Measurements from ENCODE around the gene ARFGEF2. TPM values are rescaled to one million over a fixed set of nuclear protein-coding genes. Genes with fewer than 3 reads are reported as not detected.

The ARFGEF2 gene
- total RNA-seq, 1 donor from 2014 or later = 38.9 TPM

DNA sequence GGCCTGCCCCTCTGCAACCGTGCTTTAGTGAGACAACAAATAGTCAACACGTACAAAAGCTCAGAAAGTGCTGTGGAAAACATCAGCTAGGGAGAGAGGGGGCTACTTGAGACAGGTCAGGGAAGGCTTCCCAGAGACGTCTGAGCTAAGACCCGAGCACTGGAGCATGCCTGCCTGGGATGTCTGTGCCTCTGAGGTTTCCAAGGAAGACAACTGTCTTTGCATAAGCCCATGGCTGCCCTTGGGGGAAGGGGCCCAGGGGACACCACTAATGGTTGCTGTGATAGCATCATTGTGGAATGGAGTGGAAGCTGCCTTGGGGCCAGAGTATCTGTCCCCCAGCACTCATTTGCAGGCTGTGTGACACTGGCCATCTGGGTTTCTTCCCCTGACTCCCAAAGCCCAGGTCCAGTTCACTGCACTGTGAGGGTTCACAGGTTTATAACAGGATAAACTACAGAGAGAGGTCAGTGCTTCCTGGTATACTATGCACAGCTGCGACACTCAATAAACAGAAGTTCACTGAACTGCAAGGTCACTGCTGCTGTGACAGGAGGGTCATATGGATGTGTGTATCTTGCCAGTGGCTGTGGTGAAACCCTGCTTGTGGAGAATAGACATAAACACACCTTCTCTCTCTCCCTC lies 1.5 kb upstream of the ARFGEF2 start:
- H3K4me3 ChIP-seq (ENCODE audit: low read depth, low read length) = no peak overlapping the region
- no peaks in the 10 kb centered on the region for H3K36me3 ChIP-seq (ENCODE audit: control insufficient read depth, insufficient read depth, low read length)
- TF ChIP-seq, protein P1, sequence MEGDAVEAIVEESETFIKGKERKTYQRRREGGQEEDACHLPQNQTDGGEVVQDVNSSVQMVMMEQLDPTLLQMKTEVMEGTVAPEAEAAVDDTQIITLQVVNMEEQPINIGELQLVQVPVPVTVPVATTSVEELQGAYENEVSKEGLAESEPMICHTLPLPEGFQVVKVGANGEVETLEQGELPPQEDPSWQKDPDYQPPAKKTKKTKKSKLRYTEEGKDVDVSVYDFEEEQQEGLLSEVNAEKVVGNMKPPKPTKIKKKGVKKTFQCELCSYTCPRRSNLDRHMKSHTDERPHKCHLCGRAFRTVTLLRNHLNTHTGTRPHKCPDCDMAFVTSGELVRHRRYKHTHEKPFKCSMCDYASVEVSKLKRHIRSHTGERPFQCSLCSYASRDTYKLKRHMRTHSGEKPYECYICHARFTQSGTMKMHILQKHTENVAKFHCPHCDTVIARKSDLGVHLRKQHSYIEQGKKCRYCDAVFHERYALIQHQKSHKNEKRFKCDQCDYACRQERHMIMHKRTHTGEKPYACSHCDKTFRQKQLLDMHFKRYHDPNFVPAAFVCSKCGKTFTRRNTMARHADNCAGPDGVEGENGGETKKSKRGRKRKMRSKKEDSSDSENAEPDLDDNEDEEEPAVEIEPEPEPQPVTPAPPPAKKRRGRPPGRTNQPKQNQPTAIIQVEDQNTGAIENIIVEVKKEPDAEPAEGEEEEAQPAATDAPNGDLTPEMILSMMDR (IDR thresholded peaks at IDR 0.05; ENCODE audit: insufficient read depth, low read length, poor library complexity, severe bottlenecking) = no peak

DNA sequence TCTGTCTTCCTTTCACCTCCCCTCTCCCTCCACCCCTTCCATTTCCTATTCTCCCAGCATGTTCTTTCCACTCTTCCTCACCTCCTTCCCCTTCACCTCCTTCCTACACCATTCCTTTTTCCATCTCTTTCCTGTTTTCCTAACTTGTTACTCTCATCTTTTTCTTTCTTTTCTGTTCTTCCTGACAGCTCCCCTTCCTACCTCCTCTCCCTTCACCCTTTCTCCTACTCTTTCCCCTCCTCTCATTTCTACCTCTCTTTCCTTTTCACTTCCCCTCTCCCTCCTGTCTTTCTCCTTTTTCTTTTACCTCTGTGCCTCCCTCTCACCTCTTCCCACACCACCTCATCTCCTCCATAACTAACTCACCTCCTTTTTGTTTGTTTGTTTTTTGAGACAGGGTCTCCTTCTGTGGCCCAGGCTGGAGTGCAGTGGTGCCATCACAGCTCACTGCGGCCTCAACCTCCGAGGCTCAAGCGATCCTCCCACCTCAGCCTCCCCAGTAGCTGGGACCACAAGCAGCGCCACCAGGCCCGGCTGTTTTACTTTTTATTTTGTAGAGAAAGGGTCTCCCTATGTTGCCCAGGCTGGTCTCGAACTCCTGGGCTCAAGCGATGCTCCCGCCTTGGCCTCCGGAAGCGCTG lies 864 bp upstream of the ARFGEF2 start:
- H3K27me3 ChIP-seq (ENCODE audit: control insufficient read depth, insufficient read depth, low read length) = no peaks in the 10 kb centered on the region
- no peaks in the 10 kb centered on the region for H3K36me3 ChIP-seq (ENCODE audit: control insufficient read depth, insufficient read depth, low read length)
- peak overlapping the region; percentile 82 for H3K4me3 ChIP-seq (ENCODE audit: low read depth, low read length)
- DNase-seq (ENCODE audit: low read depth) = no peak
- TF ChIP-seq, protein P1 (IDR thresholded peaks at IDR 0.05; ENCODE audit: insufficient read depth, low read length, poor library complexity, severe bottlenecking) = no peak

More for the DNA sequence above, 1.5 kb upstream of the ARFGEF2 start:
- no peak for DNase-seq (ENCODE audit: low read depth)
- H3K27me3 ChIP-seq (ENCODE audit: control insufficient read depth, insufficient read depth, low read length) = no peaks in the 10 kb centered on the region

DNA sequence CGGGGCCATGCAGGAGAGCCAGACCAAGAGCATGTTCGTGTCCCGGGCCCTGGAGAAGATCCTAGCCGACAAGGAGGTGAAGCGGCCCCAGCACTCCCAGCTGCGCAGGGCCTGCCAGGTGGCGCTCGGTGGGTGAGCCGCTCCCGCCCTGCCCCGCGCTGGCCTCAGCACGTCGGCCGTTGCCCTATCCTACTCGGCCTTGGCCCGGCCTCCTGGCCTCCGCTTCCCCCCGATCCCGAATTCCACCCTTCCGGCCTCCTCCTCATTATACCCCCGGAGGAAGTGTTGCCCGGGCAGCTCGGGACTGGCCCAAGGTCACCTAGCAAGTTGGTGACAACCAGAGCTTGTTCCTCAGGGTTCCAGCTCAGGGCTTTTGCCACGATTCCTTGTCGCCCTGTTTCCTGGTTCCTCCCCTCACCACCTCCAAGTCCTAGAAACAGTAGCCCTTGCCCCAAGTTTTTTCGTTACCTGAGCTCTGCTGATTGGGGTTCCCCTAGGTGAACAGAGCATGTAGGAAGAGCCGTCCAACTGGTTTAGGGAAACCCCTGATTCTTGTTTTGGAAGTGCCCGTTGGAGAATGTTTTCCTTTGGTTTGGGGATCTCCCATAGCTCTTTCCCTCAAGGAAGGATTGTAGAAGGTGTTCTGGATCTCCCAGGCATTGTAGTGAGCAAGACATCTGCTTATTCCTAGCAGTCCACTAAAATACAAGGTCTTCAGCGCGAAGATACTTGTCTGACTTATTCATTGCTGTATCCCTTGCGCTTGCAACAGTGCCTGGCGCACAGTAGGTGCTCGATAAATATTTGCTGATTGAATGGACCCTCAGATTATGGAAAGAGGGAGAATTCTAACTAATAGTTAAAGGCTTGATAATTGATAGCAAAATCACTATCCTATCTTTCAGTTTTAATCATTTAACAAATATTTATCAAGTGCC lies 641 bp downstream of the ARFGEF2 start:
- Histone ChIP-seq H3K36me3 (ENCODE audit: control insufficient read depth, insufficient read depth, low read length) (no peaks in the 10 kb centered on the region), H3K27me3 (ENCODE audit: control insufficient read depth, insufficient read depth, low read length) (no peaks in the 10 kb centered on the region), H3K4me3 (ENCODE audit: low read depth, low read length) (peak overlapping the region; percentile 82)
- TF ChIP-seq, protein P1 (IDR thresholded peaks at IDR 0.05; ENCODE audit: insufficient read depth, low read length, poor library complexity, severe bottlenecking) = no peak
- DNase-seq (ENCODE audit: low read depth) = no peak

DNA sequence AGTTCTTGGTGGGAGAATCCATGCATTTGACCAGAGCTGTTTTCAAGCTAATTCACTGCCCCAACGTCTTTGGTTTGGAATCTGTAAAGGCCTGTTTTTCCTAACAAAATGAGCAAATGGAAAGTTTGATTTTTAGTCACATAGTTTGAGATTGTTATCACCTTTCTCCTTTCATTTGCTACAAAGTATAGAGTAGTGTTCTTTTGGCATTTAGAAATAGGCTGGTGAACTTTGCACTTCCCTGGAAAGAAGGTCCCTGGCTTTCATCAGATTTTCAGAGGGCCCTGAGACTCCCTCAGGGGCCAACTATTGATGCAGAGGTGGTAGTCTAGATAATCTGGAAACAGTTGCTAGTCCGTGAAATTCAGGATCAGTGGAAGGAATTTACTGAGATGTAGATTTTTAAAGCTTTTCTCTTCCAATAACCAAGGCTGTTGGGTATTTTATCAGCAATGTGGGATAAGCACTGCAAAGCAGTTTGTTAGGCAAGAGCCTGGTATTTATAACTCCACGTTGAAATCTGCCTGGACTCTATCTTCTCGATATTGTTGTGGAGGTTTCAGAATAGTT lies 1.7 kb downstream of the ARFGEF2 start:
- DNase-seq (ENCODE audit: low read depth) = no peak
- TF ChIP-seq, protein P1 (IDR thresholded peaks at IDR 0.05; ENCODE audit: insufficient read depth, low read length, poor library complexity, severe bottlenecking) = no peak
- H3K4me3 ChIP-seq (ENCODE audit: low read depth, low read length) = no peak overlapping the region

DNA sequence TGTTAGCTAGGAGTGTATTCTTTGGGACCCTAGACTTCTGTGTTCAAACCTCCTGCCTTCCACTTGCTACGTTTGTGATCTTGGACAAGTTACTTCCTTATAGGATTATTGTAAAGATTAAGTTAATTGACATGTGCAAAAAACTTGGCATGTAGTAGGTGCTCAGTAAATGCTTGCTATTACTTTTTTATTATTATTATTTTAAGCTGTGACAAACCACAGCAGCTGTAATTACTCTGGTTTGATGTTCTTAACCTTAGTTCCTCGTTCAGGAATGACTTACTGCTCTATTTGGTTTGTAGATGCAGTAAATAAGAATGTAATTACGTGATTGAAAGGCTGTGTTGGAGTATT lies 3.2 kb downstream of the ARFGEF2 start:
- Histone ChIP-seq H3K4me3 (ENCODE audit: low read depth, low read length) (no peak overlapping the region), H3K27me3 (ENCODE audit: control insufficient read depth, insufficient read depth, low read length) (no peaks in the 10 kb centered on the region), H3K36me3 (ENCODE audit: control insufficient read depth, insufficient read depth, low read length) (no peaks in the 10 kb centered on the region)
- DNase-seq (ENCODE audit: low read depth) = no peak
- TF ChIP-seq, protein P1 (IDR thresholded peaks at IDR 0.05; ENCODE audit: insufficient read depth, low read length, poor library complexity, severe bottlenecking) = no peak

More for the DNA sequence above, 1.7 kb downstream of the ARFGEF2 start:
- Histone ChIP-seq H3K27me3 (ENCODE audit: control insufficient read depth, insufficient read depth, low read length) (no peaks in the 10 kb centered on the region), H3K36me3 (ENCODE audit: control insufficient read depth, insufficient read depth, low read length) (no peaks in the 10 kb centered on the region)
